HG03432 (cell line): Measurements from ENCODE around the gene GHSR.

Source experiments
- ATAC-seq: cut with Tn5 transposase; IDR thresholded peaks from one replicate; pipeline ENCODE4 v1.9.1; 2021; ENCODE audit warnings: mild to moderate bottlenecking, moderate library complexity; ENCODE audit not compliant: unreplicated experiment

The GHSR gene, protein sequence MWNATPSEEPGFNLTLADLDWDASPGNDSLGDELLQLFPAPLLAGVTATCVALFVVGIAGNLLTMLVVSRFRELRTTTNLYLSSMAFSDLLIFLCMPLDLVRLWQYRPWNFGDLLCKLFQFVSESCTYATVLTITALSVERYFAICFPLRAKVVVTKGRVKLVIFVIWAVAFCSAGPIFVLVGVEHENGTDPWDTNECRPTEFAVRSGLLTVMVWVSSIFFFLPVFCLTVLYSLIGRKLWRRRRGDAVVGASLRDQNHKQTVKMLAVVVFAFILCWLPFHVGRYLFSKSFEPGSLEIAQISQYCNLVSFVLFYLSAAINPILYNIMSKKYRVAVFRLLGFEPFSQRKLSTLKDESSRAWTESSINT

DNA sequence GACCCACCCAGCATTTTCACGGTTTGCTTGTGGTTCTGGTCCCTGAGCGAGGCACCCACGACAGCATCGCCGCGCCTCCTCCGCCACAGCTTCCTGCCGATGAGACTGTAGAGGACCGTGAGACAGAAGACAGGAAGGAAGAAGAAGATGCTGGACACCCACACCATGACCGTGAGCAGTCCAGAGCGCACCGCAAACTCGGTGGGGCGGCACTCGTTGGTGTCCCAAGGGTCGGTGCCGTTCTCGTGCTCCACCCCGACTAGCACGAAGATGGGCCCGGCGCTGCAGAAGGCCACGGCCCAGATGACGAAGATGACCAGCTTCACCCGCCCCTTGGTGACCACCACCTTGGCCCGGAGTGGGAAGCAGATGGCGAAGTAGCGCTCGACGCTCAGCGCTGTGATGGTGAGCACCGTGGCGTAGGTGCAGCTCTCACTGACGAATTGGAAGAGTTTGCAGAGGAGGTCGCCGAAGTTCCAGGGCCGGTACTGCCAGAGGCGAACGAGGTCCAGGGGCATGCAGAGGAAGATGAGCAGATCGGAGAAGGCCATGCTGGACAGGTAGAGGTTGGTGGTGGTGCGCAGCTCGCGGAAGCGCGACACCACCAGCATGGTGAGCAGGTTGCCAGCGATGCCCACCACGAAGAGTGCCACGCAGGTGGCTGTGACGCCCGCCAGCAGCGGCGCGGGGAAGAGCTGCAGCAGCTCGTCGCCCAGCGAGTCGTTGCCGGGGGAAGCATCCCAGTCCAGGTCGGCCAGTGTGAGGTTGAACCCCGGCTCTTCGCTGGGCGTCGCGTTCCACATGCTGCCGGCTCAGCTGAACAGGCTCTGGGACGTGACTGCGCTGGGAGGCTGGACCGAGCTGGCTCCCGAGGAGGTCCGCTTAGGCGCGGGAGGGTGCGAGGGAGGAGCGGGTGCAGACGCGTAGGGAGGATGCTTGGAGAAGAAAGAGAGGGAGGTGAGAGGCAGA, at the start of gene GHSR:
GHSR (minus strand) TSS at position 846 of the 969 bp plus-strand sequence; CDS start at position 803, 43 bp downstream.
- no peak for ATAC-seq

- peak; percentile 84 for ATAC-seq
These were observed 42.0 kb upstream of the GHSR start for GRCh38 chr3:172490198-172490669.

DNA sequence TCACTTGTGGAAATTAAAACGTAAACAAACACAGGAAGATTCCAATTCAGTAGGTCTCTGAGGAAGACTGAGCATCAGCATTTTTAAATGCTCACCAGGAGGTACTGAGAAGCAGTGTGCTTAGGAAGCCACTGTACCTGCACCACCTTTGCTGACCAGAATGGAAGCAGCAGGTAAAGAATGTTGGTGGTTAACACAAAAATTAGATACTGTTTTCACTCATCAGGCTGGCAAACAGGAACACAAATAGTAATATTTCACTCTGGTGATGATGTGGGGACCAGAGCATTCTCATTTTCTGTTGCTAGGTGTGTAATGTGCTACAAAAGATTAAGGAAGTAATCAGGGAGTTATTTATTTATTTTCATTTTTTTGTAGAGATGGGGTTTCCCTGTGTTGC, 29.9 kb upstream of the GHSR start:
- no peak for ATAC-seq

- ATAC-seq: no peak
These were observed 28.1 kb upstream of the GHSR start for GRCh38 chr3:172476347-172476746.

GRCh38 chr3:172475703-172476102, 27.4 kb upstream of the GHSR start:
- no peak for ATAC-seq

DNA sequence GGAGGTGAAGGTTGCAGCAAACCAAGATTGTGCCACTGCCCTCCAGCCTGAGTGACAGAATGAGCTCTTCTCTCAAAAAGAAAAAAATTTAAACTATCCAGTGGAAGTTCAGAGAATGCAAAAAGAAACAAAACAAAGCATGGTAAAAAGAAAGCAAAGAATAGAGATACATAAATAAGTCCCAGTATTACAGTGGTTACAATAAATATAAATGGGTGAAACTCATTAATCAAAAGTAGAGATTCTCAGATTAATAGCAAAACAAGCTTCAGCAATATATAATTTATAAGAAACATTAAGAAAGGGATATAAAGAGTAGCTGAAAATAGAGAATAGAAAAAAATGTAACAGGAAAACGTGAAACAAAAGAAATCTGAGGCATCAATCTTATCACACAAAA, 23.6 kb upstream of the GHSR start:
- ATAC-seq: no peak

- no peak for ATAC-seq
These were observed 22.3 kb upstream of the GHSR start for GRCh38 chr3:172470588-172470987.

DNA sequence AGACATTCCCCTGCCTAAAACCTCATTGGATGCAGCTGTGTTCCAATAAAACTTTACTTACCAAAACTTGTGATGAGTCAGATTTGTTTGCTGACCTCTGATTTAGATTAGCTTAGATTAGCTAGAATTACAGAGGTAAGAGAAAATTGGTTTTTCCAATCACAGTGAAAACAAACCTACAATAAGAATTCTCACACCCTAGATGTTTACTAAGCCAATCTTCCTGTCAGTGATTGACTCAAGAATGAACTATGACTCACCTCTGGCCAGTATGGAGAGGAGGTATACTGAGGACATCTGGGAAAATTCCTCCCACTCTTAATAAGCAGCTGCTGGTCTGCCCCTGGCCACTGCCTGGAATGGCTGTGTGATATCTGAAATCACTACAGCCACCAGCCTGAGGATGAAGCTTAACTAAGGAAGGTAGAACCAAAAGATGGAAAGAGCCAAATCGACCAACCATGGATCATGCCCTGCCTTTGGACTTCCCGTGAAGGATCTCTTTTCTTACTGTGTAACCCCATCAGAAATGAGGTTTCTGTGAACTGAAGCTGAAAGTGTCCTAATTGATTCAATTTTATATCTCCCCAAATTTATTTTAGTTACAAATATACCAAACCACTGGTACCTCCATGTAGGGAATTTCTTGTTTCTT, 19.0 kb upstream of the GHSR start:
- ATAC-seq: no peak

DNA sequence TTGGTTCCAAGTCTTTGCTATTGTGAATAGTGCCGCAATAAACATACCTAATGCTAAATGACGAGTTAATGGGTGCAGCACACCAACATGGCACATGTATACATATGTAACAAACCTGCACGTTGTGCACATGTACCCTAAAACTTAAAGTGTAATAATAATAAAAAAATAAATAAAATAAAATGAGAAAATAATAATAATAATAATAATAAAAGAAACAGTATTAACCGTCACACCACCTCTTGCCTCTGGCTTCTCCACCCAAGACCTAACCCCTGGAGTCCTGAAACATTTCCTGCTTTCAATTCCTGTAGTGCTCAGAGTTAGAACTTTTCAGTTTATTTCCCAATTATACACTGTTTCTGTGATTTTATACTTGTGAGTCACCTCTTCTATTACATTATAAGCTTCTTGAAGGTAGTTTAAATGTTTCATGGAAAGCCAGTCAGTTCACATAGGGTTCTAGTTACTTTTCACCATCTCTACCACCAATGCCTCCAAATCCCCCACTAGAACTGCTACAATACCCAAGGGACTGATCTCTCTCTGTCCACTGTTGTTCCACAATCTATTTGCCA, 18.4 kb upstream of the GHSR start:
- ATAC-seq: no peak

DNA sequence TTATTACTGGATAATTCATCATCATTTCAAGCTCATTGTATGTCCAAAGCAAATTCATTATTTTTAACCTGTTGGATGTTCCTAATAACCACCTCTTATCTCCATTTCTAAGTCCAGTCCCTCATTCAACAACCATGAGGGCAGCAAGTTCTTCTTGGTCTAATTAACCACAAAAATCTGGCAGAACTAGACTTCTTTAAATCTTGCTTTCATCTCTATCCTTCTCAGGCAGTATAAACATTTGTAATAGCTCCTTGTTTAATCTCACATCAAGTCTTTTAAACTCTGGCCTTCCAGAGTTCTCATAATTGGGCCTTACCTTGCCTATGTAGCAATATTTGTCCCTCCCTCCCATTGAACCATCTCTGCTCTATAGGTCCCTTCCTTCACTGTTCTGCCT, 17.0 kb upstream of the GHSR start:
- no peak for ATAC-seq

GRCh38 chr3:172464306-172464705, 16.1 kb upstream of the GHSR start:
- ATAC-seq: no peak

GRCh38 chr3:172461530-172462138, 13.4 kb upstream of the GHSR start:
- peak; percentile 68 for ATAC-seq

DNA sequence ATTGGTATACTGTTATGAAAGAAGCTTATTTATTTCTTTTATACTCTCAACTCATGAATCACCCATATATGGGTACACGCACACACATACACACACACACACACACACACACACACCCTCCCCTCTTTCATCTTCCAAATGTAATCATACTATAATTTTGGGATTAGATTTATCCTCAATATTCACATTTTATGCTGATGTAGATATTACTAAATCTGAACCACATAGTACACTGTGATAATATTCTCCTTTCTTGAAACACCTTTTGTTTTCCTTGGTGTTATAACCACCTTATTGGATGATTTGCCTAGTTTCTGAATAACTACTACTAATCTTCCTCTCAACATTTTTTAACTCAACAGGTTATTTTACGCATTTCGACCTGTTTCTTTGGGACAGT, 8.1 kb upstream of the GHSR start:
- no peak for ATAC-seq

- no peak for ATAC-seq
These were observed 5.9 kb upstream of the GHSR start for GRCh38 chr3:172454180-172454579.

DNA sequence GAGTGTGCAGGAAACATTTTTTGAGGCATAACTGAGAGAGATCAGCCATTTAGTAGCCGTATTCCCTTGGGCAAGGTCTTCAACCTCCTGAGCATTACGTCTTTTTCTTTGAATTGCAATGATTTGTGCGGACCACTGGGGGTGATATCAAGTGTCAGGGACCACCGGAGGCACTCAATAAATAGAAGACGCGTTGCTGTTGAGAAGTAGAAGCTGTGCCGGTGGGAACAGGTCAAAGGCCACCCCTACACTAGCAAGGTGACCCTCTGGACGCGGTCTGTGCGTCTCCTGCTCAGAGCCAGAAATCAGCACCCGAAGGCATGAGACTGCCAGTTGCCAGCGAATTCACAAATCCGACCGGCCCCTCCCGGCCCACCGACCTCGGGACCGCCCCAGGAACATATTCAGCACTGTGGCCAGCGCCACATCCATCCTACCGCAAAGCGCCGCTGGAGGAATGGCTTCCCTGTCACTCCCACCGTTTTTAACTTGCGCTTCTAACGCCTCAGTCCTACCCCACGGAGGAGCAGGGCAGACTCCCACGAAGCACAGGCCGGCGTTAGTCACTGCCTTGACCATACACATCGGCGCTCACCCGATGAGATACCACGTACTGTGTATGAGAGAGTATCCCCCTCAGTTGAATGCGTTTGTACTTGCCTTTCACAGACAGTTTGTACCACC, 1.4 kb upstream of the GHSR start:
- ATAC-seq: no peak

DNA sequence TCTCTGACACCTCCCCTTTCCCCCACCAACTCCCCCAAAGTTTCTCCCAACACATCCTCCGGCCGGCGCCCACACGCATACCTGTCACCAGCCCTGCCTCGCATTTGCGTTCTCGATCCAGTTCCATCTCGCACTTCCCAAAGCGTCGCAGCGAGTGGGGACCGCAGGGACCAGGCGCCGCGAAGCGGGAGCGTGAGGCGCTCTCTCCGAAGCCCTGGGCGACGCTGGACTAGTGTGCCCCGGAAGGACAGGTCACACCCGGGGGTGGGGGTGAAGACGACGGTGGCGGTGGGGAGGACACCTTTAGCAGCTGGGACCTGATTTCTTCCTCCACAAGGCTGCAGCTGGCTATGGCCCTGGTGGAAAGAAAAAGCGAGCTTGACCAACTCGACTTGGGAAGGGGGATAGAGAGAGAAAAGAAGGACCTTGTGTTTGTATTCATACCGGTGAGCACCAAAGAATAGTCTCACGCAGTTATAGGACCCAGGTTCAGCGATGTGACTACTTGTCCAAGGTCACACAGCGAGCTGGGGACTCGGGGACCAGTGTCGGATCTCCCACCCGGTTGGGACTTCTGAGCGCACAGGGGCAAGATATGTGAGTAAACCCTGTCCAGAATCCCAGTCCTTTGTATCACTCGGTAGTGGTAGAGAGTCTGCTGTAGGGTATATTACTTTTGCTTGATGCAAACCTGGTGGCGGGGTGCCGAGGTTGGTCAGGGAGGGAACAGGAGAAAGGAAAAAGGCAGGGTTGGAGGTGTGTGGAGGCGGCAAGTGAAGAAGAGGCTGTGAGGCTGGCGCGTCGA, 607 bp upstream of the GHSR start:
- ATAC-seq: no peak

DNA sequence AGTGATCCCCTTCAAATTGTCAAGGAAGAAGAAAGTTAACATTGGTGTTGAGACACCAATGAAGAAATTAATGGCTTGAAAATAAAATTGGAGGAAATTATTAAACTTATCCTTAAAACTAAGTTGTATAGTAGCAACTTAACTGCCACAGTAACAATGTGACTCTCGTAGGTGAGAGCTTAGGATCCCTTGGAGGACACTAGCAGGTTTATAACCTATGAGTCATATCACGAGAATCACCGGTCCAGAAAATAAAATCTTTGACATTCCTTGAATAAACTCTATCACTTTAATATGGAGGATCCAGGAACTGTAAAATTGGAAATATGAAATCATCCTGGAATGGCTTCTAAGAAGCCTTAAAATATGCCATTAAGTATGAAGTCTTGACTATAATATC, 2.1 kb downstream of the GHSR start:
- no peak for ATAC-seq

DNA sequence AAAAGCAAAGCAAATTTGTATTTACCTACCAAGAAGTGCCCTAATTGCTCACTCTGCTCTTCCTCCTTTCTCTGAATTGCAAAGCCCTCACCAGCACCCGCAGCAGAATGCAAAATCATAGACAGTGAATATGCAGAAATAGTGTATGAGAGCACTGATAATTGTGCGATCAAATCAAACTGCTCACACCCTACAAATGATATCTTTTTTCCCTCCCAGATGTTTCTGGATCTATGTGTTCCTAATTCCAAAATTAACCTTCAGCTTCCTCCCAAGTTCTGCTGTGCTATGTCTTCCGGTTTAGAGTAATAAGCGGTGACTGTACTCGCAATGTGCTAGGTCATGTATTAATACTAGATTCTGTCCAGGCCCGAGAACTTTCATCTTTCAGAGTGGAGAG, 3.4 kb downstream of the GHSR start:
- no peak for ATAC-seq

DNA sequence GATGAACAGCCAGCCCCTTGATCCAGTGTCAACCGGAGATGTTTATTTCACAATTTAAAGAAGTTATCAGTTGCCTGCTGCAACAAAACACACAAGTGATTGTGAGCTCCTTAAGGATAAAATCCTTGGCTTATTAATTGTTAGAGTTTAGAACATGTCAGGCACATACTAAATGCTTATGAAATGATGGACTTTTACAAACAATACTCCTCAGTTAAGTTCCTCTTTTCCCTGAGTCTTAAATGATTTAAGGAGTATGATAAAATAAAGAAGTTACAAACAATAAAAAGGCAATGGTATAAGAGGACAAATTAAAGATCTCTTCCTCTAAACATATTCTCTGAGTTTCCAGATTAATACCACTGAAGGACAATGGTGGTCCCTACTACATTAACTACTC, 5.7 kb downstream of the GHSR start:
- ATAC-seq: no peak
